GM19351 (cell line): ENCODE measurements around the gene MNDA.
"Not testable (repeated sequence)": the region's sequence is repeated elsewhere in the genome, so short reads cannot be mapped to it uniquely, and the experiment has no call there.

Source experiments
- ATAC-seq: cut with Tn5 transposase; IDR thresholded peaks from one replicate; pipeline ENCODE4 v1.9.1; 2021; ENCODE audit warnings: mild to moderate bottlenecking, moderate library complexity; ENCODE audit not compliant: unreplicated experiment

The MNDA gene

GRCh38 chr1:158836038-158836437 is 4.9 kb downstream of the MNDA start:
- ATAC-seq: no peak

- no peak for ATAC-seq
Observed at GRCh38 chr1:158838660-158839059, 7.5 kb downstream of the MNDA start.

GRCh38 chr1:158839566-158839965 is 8.4 kb downstream of the MNDA start:
- ATAC-seq: no peak

GRCh38 chr1:158840236-158840635 is 9.1 kb downstream of the MNDA start:
- ATAC-seq: no peak

- ATAC-seq: no peak
Observed at GRCh38 chr1:158864595-158864994, 33.4 kb downstream of the MNDA start.

- not testable (repeated sequence) for ATAC-seq
Observed at GRCh38 chr1:158870438-158870837, 39.3 kb downstream of the MNDA start.

GRCh38 chr1:158873141-158873540 is 42.0 kb downstream of the MNDA start:
- ATAC-seq: no peak

GRCh38 chr1:158893654-158894053 is 62.5 kb downstream of the MNDA start:
- ATAC-seq: no peak

- no peak for ATAC-seq
Observed at GRCh38 chr1:158898722-158899121, 67.6 kb downstream of the MNDA start.
